Esophagus (tissue), 2 donors: ENCODE data around the gene TMEM114. TPM values are rescaled to one million over a fixed set of nuclear protein-coding genes. Genes with fewer than 3 reads are reported as not detected.
"Not testable (repeated sequence)": the region's sequence is repeated elsewhere in the genome, so short reads cannot be mapped to it uniquely, and the experiment has no call there.

Experiments
- H3K27ac ChIP-seq, 2 donors: one replicate each; pipeline ENCODE4 v1.5.1; 2013; ENCODE audit warnings: low read depth in 2 of 2, mild to moderate bottlenecking in 2 of 2, inconsistent platforms in 1 of 2, low read length in 1 of 2, moderate library complexity in 1 of 2
- H3K27me3 ChIP-seq, 2 donors: one replicate each; pipeline ENCODE4 v1.6.1; 2013; ENCODE audit warnings: low read length in 2 of 2, control low read depth in 1 of 2, mild to moderate bottlenecking in 1 of 2; ENCODE audit not compliant: insufficient read depth in 2 of 2, control insufficient read depth in 1 of 2
- H3K36me3 ChIP-seq, 2 donors: one replicate each; pipeline ENCODE4 v1.6.1; 2013; ENCODE audit warnings: low read length in 1 of 2; ENCODE audit not compliant: control insufficient read depth in 2 of 2, insufficient read depth in 2 of 2
- H3K4me1 ChIP-seq, 2 donors: one replicate each; pipeline ENCODE4 v1.6.1; 2013; ENCODE audit warnings: low read length in 1 of 2; ENCODE audit not compliant: control insufficient read depth in 2 of 2, insufficient read depth in 2 of 2
- H3K4me3 ChIP-seq, 2 donors: one replicate each; pipeline ENCODE4 v1.5.1; 2013; ENCODE audit warnings: low read length in 2 of 2, mild to moderate bottlenecking in 2 of 2, low read depth in 1 of 2, moderate library complexity in 1 of 2
- H3K9me3 ChIP-seq, 2 donors: one replicate each; pipeline ENCODE4 v1.6.1; 2013; ENCODE audit warnings: mild to moderate bottlenecking in 2 of 2, low read depth in 1 of 2, low read length in 1 of 2, moderate library complexity in 1 of 2; ENCODE audit not compliant: control insufficient read depth in 2 of 2, insufficient read depth in 1 of 2
- WGBS, 2 donors: extraction: QIAGEN DNeasy Blood & Tissue Kit; methylation state at CpG; one replicate each; pipeline ENCODE4 v1.1.7; 2013; 5-methylcytosine and 5-hydroxymethylcytosine counted together
- polyA plus RNA-seq, 2 donors: library from polyadenylated mRNA; stranded (reverse); fragments of 200-250 nt; gene quantifications; one replicate each; pipeline ENCODE4 v1.2.3, GENCODE V29; 2013
- donor health status: healthy with polysubstance abuse.
- donor health status: Bipolar disorder and iron deficiency.

Gene TMEM114
- polyA plus RNA-seq, 2 donors: 0.26 TPM; not detected in 1

DNA sequence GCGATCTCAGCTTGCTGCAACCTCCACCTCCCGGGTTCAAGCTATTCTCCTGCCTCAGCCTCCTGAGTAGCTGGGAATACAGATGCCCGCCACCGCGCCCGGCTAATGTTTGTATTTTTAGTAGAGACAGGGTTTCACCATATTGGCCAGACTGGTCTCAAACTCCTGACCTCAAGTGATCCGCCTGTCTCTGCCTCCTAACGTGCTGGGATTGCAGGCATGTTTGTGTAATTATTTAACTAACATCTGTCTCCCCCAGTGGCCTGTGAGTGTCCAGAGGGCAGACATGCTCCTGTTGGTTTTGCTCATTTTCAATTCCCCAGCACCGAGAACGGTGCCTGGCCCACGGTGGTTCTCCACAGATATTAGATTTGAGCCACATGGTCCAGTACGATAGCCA is 19.9 kb downstream of the TMEM114 start:
- 71 to 74% methylated on average over 12 of the region's 12 CpGs for WGBS, 2 donors
- H3K4me3 ChIP-seq, H3K9me3 ChIP-seq, H3K36me3 ChIP-seq, H3K27me3 ChIP-seq, H3K4me1 ChIP-seq, H3K27ac ChIP-seq: not testable (repeated sequence)

- Histone ChIP-seq H3K27me3 (peaks cover 0 to 3% of the 10 kb centered on the region in 2 donors), H3K4me3 (no peak overlapping the region), H3K4me1 (no peaks in the 10 kb centered on the region), H3K9me3 (no peaks in the 10 kb centered on the region), H3K36me3 (no peaks in the 10 kb centered on the region), H3K27ac (no peak overlapping the region)
- 57 to 62% methylated on average over 31 to 35 of the region's 35 CpGs for WGBS, 2 donors
Measured at GRCh38 chr16:8569650-8570346, 20.5 kb downstream of the TMEM114 start.

- Histone ChIP-seq H3K4me3 (no peak overlapping the region), H3K27me3 (peaks cover 0 to 3% of the 10 kb centered on the region in 2 donors), H3K9me3 (no peaks in the 10 kb centered on the region), H3K27ac (no peak overlapping the region), H3K36me3 (no peaks in the 10 kb centered on the region), H3K4me1 (no peaks in the 10 kb centered on the region)
- 79 to 88% methylated on average over 6 of the region's 6 CpGs for whole genome bisulfite sequencing, 2 donors
Measured at GRCh38 chr16:8568231-8568617, 22.1 kb downstream of the TMEM114 start.

GRCh38 chr16:8567355-8568230 is 22.7 kb downstream of the TMEM114 start:
- H3K36me3 ChIP-seq: no peaks in the 10 kb centered on the region
- H3K9me3 ChIP-seq: no peaks in the 10 kb centered on the region
- no peak overlapping the region for H3K27ac ChIP-seq
- H3K4me3 ChIP-seq: no peak overlapping the region
- H3K4me1 ChIP-seq: no peaks in the 10 kb centered on the region
- H3K27me3 ChIP-seq: peaks cover 0 to 3% of the 10 kb centered on the region in 2 donors
- WGBS, 2 donors: 15 to 18% methylated on average over 23 of the region's 23 CpGs

DNA sequence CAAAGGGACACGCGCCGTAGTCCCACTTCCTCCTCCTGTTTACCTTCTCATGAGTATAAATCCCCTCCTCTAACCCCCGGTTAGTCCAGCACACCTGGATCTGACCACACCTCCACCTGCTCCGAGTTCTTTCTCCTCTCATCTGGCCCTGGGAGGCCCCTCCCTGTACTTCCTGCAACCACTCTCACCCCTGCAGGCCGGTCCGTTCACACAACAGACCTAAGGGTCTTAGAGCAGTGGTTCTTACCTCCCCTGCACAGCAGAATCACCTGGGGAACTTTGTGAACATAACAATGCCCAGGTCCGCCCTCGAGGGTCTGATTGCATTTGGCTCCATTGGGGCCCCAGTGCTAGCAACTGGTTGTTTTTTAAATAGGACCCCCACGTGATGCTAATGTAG is 24.8 kb downstream of the TMEM114 start:
- no peaks in the 10 kb centered on the region for H3K9me3 ChIP-seq
- no peaks in the 10 kb centered on the region for H3K27me3 ChIP-seq
- H3K4me1 ChIP-seq: no peaks in the 10 kb centered on the region
- H3K27ac ChIP-seq: no peak overlapping the region
- WGBS, 2 donors: 5 to 6% methylated on average over 7 to 10 of the region's 10 CpGs
- no peak overlapping the region for H3K4me3 ChIP-seq
- H3K36me3 ChIP-seq: no peaks in the 10 kb centered on the region

DNA sequence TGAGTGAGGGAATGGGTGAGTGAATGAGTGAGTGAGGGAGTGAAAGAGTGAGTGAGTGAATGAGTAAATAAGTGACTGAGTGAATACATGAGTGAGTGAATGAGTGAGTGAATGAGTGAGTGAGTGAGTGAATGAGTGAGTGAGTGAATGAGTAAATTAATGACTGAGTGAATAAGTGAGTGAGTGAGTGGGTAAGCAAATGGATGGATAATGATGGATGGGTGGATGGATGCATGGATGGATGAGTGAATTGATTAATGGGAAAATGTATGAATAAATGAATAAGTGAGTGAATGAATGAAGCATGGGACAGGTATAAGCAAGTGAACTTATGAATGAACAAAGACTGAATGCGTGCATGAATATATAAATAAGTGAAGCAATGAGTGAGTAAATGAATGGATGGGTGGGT is 25.4 kb downstream of the TMEM114 start:
- H3K36me3 ChIP-seq: no peaks in the 10 kb centered on the region
- 52 to 71% methylated on average over 1 of the region's 1 CpG for WGBS, 2 donors
- no peaks in the 10 kb centered on the region for H3K9me3 ChIP-seq
- no peaks in the 10 kb centered on the region for H3K4me1 ChIP-seq
- no peak overlapping the region for H3K4me3 ChIP-seq
- no peaks in the 10 kb centered on the region for H3K27me3 ChIP-seq
- no peak overlapping the region for H3K27ac ChIP-seq

DNA sequence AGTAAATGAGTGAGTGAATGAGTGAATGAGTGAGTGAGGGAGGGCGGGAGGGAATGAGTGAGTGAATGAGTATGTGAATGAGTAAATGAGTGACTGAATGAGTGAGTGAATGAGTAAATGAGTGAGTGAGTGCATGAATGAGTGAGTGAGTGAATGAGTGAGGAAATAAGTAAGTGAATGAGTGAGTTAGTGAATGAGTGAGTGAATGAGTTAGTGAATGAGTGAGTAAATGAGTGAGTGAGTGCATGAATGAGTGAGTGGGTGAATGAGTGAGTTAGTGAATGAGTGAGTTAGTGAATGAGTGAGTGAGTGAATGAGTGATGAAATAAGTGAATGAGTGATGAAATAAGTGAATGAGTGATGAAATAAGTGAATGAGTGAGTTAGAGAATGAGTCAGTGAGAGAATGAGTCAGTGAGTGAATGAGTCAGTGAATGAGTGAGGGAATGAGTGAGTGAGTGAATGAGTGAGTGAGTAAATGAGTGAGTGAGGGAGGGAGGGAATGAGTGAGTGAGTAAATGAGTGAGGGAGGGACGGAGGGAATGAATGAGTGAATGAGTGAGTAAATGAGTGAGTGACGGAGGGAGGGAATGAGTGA is 26.3 kb downstream of the TMEM114 start:
- not testable (repeated sequence) for H3K4me1 ChIP-seq, H3K36me3 ChIP-seq, H3K9me3 ChIP-seq, H3K4me3 ChIP-seq, H3K27me3 ChIP-seq, H3K27ac ChIP-seq
- 63 to 66% methylated on average over 3 of the region's 3 CpGs for WGBS, 2 donors

DNA sequence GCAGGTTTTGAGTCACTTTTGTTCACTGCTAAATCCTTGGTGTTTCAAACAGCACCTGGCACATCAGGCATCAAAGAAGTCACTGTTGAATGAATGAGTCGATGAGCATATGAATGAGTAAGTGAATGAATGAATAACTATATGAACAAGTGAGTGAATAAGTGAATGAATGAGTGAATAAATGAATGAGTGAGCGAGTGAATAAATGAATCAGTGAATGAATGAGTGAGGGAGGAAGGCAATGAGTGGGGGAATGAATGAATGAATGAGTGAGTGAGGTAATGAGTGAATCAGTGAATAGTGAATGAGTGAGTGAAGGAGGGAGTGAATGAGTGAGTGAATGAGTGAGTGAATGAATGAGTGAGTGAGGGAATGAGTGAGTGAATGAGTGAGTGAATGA is 28.8 kb downstream of the TMEM114 start:
- H3K4me3 ChIP-seq: no peak overlapping the region
- 83 to 85% methylated on average over 2 of the region's 2 CpGs for WGBS, 2 donors
- H3K27ac ChIP-seq: no peak overlapping the region
- no peaks in the 10 kb centered on the region for H3K4me1 ChIP-seq
- no peaks in the 10 kb centered on the region for H3K9me3 ChIP-seq
- no peaks in the 10 kb centered on the region for H3K27me3 ChIP-seq
- no peaks in the 10 kb centered on the region for H3K36me3 ChIP-seq

DNA sequence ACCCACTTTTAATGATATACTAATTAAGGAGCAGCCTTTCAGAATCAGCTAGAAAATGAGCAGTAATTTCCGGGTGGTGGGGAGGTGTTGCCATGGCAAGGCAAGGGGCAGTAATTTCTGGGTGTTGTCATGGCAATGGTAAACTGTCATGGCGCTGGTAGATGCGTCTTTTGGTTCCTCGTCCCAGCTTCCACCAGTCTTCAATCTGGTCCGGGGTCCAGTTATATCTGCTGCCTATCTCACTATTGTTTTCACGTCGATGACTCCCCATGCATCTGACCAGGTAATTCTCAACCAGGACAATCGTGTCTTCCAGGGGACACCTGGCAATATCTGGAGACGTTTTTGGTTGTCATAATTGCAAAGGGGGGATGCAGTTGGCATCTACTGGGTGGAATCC is 34.9 kb downstream of the TMEM114 start:
- 82 to 85% methylated on average over 9 of the region's 9 CpGs for WGBS, 2 donors
- H3K27ac ChIP-seq: no peak overlapping the region
- H3K9me3 ChIP-seq: no peaks in the 10 kb centered on the region
- H3K4me1 ChIP-seq: no peaks in the 10 kb centered on the region
- no peaks in the 10 kb centered on the region for H3K36me3 ChIP-seq
- H3K27me3 ChIP-seq: no peaks in the 10 kb centered on the region
- no peak overlapping the region for H3K4me3 ChIP-seq
